Measurements from ENCODE around the gene SPARCL1. TPM values are rescaled to one million over a fixed set of nuclear protein-coding genes. Genes with fewer than 3 reads are reported as not detected.
A peak's percentile ranks its signal among the peaks of the same experiment; 100 is the strongest.

SPARCL1 gene
- total and polyA plus RNA-seq, 2 experiments from 2014 or later = not detected

DNA sequence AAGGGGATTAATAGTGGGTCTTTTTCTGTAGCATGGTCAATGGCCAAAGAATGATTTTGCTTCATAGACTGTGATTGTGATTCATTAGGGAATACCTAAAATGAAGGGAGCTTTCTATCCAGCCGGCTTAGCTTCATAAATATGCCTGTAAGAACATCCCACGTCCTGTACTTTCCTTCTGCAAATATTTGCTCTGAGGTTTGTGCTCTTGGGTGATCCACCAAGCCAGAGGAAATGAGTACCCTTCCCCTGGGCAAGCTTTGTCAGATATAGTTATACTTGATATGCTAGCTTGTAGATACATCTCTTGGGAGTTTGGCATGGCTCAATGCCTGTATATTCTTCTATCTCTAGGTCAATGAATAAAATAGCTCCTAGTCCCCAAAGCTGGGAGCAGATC lies 28.2 kb upstream of the SPARCL1 start:
- DNase-seq (ENCODE audit: low read depth in 1 of 2, low spot score in 1 of 2) = no peak
- H3K9me3 ChIP-seq (ENCODE audit: low read depth) = no peaks in the 10 kb centered on the region
- H3K36me3 ChIP-seq = no peaks in the 10 kb centered on the region
- H3K27me3 ChIP-seq = no peaks in the 10 kb centered on the region
- H3K27ac ChIP-seq = no peak overlapping the region
- TF ChIP-seq, protein P1, sequence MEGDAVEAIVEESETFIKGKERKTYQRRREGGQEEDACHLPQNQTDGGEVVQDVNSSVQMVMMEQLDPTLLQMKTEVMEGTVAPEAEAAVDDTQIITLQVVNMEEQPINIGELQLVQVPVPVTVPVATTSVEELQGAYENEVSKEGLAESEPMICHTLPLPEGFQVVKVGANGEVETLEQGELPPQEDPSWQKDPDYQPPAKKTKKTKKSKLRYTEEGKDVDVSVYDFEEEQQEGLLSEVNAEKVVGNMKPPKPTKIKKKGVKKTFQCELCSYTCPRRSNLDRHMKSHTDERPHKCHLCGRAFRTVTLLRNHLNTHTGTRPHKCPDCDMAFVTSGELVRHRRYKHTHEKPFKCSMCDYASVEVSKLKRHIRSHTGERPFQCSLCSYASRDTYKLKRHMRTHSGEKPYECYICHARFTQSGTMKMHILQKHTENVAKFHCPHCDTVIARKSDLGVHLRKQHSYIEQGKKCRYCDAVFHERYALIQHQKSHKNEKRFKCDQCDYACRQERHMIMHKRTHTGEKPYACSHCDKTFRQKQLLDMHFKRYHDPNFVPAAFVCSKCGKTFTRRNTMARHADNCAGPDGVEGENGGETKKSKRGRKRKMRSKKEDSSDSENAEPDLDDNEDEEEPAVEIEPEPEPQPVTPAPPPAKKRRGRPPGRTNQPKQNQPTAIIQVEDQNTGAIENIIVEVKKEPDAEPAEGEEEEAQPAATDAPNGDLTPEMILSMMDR (IDR thresholded peaks at IDR 0.05; ENCODE audit: low read depth, low read length) = no peak
- H3K4me1 ChIP-seq (ENCODE audit: low read depth) = no peaks in the 10 kb centered on the region
- H3K4me3 ChIP-seq = no peak overlapping the region

DNA sequence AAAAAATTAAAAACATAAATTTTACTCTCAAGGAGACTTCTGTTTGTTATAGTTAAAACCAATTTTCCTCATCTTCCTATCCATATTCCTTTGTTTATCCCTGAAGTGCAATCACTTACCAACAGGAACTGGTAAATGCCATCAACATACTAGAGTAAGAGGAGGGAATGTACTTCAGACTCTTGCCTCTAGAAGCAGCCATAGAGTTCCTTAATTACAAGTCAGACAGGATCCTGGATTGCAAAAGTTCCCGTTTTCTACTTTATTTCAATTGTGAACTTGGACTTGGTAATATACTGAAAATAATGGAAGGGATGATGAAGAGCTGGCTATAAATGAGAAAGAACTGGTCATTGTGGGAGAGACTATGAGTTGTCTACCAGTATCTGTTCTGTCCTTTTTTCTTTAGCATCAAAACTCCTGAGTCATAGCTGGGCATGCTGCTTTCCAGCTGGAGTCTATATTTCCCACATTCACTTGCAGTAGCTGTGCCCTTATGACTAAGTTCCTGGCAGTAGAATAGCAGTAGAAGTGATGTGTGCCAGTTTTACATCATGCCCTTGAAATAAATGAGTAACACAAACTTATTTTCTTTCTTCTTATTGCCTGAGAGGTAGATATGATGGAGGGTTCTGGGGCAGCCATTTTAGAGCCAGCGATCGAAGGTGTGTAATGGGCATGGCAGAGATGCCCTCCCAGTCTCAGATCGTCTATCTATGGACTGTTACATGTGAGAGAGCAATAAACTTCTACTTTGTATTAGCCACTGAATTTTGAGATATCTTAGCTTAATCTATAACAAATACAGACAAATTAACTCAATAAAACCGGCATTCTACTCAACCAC lies 26.8 kb upstream of the SPARCL1 start:
- TF ChIP-seq, protein P1 (IDR thresholded peaks at IDR 0.05; ENCODE audit: low read depth, low read length) = no peak
- H3K4me3 ChIP-seq = no peak overlapping the region
- H3K27ac ChIP-seq = no peak overlapping the region
- DNase-seq (ENCODE audit: low read depth in 1 of 2, low spot score in 1 of 2) = peak in 1 of 2 donors; percentile 76
- no peaks in the 10 kb centered on the region for H3K27me3 ChIP-seq
- no peaks in the 10 kb centered on the region for H3K9me3 ChIP-seq (ENCODE audit: low read depth)
- H3K36me3 ChIP-seq = no peaks in the 10 kb centered on the region
- no peaks in the 10 kb centered on the region for H3K4me1 ChIP-seq (ENCODE audit: low read depth)

DNA sequence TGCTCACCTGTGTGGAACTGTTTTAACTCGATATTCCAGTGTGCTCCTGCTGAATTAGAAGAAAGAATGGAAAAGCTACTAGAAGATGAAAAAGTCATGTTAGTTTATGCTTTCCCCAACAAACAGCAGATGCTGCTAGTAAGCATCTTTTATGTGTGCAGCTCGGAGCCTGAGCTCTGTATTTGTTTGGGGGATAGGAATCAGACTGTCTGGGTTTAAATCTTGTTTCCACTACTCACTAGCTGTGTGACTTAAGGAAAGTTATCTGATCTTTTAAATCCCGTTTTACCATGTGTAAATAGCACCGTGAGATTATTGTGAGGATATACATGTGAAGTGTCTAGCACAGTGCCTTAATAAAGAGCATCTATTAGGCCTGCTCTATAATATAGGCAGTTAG lies 24.0 kb upstream of the SPARCL1 start:
- no peak for DNase-seq (ENCODE audit: low read depth in 1 of 2, low spot score in 1 of 2)
- Histone ChIP-seq H3K27ac (no peak overlapping the region), H3K4me1 (ENCODE audit: low read depth) (no peaks in the 10 kb centered on the region), H3K27me3 (no peaks in the 10 kb centered on the region), H3K36me3 (no peaks in the 10 kb centered on the region), H3K9me3 (ENCODE audit: low read depth) (no peaks in the 10 kb centered on the region), H3K4me3 (no peak overlapping the region)
- TF ChIP-seq, protein P1 (IDR thresholded peaks at IDR 0.05; ENCODE audit: low read depth, low read length) = no peak

DNA sequence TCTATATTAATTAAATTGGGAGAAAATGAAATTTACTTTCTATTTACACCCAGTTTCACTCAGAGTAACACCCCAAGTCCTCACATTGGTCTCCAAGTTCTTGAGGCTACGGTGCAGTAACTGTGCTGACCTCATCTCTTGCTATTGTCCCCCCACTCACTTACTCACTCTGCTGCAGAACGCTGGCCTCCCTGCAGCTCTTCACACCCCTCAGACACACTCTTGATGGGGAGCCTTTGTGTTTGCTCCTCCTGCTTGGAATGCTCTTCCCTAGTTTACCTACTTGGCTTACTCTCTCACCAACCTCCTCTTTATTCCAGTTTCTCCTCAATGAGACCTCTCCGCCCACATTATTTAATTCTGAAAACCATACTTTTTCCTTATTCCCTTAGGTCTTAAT lies 22.2 kb upstream of the SPARCL1 start:
- H3K9me3 ChIP-seq (ENCODE audit: low read depth) = no peaks in the 10 kb centered on the region
- TF ChIP-seq, protein P1 (IDR thresholded peaks at IDR 0.05; ENCODE audit: low read depth, low read length) = no peak
- no peak overlapping the region for H3K4me3 ChIP-seq
- no peak overlapping the region for H3K27ac ChIP-seq
- no peaks in the 10 kb centered on the region for H3K4me1 ChIP-seq (ENCODE audit: low read depth)
- no peak for DNase-seq (ENCODE audit: low read depth in 1 of 2, low spot score in 1 of 2)
- H3K27me3 ChIP-seq = no peaks in the 10 kb centered on the region
- H3K36me3 ChIP-seq = no peaks in the 10 kb centered on the region

DNA sequence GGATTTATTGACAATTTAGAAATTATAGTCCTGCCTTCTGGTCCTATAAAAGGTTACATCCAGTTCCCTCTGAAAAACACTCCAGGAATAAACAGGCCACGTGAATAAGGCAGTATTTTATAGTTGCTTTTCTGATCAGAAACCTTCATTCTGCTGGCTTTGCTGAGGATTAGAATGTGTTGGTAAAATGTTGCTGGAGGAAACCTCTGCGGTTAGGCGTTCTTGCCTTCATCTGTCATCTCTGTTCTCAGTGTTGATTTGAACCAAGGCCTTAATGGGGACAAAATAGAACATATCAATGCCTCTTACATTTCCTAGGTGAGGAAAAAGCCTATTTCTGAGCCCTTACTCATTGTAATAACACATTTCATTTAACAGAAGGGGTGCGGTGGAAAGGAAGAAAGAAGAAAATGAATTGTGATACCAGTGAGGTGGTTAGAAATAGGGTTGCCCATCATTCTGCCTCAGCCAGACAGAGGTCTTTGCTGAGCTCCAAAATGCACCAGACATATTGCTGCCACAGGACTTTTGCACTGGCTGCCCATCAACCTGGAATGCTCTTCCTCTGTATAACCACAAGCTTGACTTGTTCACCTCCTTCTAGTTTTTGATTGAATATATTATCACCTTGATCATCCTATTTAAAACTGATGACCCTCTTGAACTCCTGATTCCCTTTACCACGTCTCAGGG lies 18.0 kb upstream of the SPARCL1 start:
- DNase-seq (ENCODE audit: low read depth in 1 of 2, low spot score in 1 of 2) = no peak
- Histone ChIP-seq H3K27ac (no peak overlapping the region), H3K4me3 (no peak overlapping the region), H3K36me3 (no peaks in the 10 kb centered on the region), H3K27me3 (no peaks in the 10 kb centered on the region), H3K4me1 (ENCODE audit: low read depth) (no peaks in the 10 kb centered on the region), H3K9me3 (ENCODE audit: low read depth) (no peaks in the 10 kb centered on the region)
- TF ChIP-seq, protein P1 (IDR thresholded peaks at IDR 0.05; ENCODE audit: low read depth, low read length) = no peak

All from cardiac muscle cell (in vitro differentiated cells and primary cell).